GM19468 (cell line): ENCODE results near the gene GMDS.

Experiments
- ATAC-seq: cut with Tn5 transposase; IDR thresholded peaks from one replicate; pipeline ENCODE4 v1.9.1; 2021; ENCODE audit warnings: mild to moderate bottlenecking, moderate library complexity, moderate number of reproducible peaks; ENCODE audit not compliant: unreplicated experiment; ENCODE audit errors: extremely low read depth

The GMDS gene

DNA sequence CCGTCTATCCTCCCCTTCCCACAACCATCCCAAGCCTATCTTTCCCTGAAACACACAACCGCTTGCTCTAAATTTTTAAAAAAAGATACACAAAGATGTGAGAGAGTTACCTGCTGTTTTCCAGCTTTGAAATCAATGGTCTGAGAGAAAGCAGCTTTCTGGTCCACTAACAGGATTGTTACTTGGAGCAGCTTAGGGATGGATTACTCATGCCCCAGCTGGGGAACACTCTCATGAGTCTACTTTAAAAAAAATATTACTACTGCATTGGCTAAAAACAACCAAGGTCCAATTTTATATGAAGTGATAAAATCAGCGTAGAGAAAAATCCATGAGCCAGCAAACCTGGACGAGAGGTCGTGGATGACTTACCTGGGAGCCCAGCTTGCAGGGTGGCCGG lies 665.3 kb downstream of the GMDS start:
- no peak for ATAC-seq

- ATAC-seq, result no peak
Measured at GRCh38 chr6:1579096-1579495, 666.3 kb downstream of the GMDS start.

DNA sequence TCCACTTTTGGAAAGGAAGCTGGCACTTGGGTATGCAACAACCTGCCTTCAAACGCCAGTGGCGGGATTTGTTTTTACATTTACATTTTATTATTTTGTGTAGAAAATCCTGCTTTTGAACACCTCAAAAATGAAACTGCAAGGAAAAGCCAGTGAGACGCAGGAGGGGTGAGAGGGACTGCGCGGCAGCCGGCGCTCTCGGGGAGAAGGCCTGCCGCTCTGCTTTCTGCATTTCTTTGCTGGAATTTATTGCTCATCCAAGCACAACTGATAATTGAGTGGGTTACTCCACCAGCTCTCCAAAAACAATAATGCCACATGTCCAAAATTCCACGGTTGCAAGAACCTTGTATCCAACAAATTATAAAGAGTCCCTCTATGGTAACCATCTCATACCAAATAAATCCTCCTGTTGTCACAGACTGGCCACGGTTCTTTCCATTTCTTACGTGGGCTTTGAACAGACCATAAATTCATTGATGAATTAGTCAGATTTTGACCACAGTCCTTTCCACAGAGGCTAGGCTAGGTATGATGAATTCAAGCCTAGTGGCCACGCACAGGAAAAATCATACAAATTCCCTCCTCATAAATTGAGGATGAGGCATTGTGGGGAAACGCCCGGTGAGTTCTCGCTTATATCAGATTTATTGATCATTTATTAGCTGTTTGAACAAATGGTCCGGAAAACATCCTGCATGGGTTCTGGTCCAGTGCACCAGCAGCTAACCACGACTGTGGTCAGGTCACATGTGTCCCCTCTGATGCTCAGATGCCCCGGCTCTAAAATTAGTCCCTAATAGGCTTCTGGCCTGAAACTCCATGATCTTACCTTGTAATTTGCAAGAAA lies 667.3 kb downstream of the GMDS start:
- no peak for ATAC-seq

DNA sequence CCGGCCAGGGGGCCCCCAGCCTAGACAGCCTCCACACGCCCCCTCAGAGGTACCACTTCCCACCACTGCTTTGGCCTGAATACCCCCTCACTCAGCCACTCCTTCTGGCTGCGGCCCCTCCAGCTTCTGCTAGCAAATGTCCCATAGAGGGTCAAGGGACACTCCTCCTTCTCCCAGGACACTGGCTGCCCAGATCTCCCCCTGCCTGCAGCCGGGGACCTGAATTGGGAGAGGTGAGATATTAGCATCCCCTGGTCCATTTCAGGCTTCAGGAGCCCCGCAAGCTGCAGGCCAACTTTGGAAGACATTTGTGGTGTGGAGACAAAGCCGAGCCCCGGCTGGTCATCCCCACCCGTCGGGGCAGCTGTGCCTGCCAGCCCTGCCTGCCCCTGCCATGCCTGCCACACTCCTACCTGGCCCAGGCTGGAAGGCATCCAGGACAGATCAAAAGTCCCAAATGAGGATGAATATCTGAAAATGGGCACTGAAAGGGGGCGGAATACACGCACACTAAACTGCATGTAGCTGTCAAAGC lies 668.2 kb downstream of the GMDS start:
- ATAC-seq, result no peak

DNA sequence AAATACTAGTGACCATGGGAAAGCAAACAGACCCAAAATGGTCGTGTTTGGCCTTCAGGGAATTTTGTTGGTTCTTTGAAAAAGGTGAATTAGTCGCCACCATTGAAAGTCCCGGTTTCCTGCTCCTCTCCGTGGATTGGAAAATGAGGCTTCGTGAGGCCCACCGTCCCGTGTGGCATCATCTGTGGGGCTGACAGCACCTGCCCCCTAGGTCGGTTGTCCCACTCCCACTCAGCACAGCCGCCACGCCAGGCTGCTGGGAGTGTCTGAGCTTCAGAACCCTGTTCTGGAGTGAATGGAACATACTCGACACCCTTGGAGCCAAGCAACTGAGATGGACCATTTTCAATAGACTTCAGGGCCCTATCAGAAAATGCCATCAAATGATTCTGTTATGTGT lies 668.7 kb downstream of the GMDS start:
- no peak for ATAC-seq

GRCh38 chr6:1576166-1576565 lies 669.2 kb downstream of the GMDS start:
- ATAC-seq, result no peak

GRCh38 chr6:1575210-1576041 lies 670.0 kb downstream of the GMDS start:
- ATAC-seq, result no peak

- no peak for ATAC-seq
Measured at GRCh38 chr6:1574890-1575209, 670.6 kb downstream of the GMDS start.

DNA sequence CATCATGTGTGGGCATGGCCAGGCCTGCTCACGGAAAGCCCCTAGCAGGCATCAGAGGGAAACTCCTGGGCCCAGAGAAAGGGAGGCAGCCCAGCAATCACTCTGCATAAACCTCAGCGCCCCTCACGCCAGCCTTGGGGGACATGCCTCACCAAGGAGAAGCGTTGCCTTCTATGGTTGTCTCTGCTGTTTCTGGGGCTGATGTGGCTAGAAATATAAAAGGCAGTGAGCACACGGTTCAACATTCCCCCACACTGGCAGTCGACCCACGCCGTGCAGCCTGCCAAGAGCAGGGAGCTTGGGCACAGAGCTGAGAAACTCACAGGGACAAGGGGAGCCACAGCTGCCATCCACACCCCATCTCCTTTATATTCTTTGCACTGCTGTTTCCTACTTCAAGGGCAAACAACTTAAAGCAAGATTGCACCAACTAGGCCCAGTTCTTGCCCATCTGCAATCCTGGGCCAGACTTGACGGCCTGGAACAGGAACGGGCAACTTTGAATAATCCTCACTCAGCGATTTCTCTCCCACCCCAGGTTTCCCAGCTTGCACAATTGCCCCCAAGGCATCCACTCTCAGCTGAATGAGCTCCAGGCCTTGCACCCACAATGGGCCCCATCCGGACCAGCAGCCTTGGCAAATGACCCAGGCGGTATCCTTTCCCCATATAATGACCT lies 671.2 kb downstream of the GMDS start:
- ATAC-seq, result no peak
